BE2C (cell line): ENCODE results near the gene MYO9B.

Experiments
- DNase-seq: peaks from one replicate; pipeline ENCODE4 v3.0.0-alpha.2; 2020
- H3K27me3 ChIP-seq: fragments of 250-450 bp; sonication (Bioruptor Pico); 2 replicates; pipeline ENCODE4 v1.5.1; 2020; ENCODE audit warnings: mild to moderate bottlenecking
- H3K36me3 ChIP-seq: fragments of 250-450 bp; sonication (Bioruptor Pico); 2 replicates; pipeline ENCODE4 v1.5.1; 2020; ENCODE audit warnings: mild to moderate bottlenecking
- H3K4me1 ChIP-seq: fragments of 250-450 bp; sonication (Bioruptor Pico); 2 replicates; pipeline ENCODE4 v1.5.1; 2020
- H3K4me3 ChIP-seq: 2 replicates; pipeline ENCODE4 v1.5.1; 2011; ENCODE audit warnings: low read depth, low read length
- H3K9me3 ChIP-seq: fragments of 250-450 bp; sonication (Bioruptor Pico); 2 replicates; pipeline ENCODE4 v1.5.1; 2020
- CTCF ChIP-seq: IDR thresholded peaks from 2 replicates; pipeline ENCODE4 v1.5.1; 2012; ENCODE audit warnings: mild to moderate bottlenecking, low read depth, low read length

The MYO9B gene

GRCh38 chr19:17192751-17193150 lies 117.2 kb downstream of the MYO9B start:
- peaks cover 7% of the 10 kb centered on the region for H3K36me3 ChIP-seq
- DNase-seq, result no peak
- H3K4me3 ChIP-seq, result no peak overlapping the region
- no peaks in the 10 kb centered on the region for H3K27me3 ChIP-seq
- H3K9me3 ChIP-seq, result no peaks in the 10 kb centered on the region
- no peaks in the 10 kb centered on the region for H3K4me1 ChIP-seq
- no peak for TF ChIP-seq CTCF

GRCh38 chr19:17194608-17195007 lies 119.0 kb downstream of the MYO9B start:
- H3K36me3 ChIP-seq, result peaks cover 8% of the 10 kb centered on the region
- no peaks in the 10 kb centered on the region for H3K9me3 ChIP-seq
- H3K4me1 ChIP-seq, result no peaks in the 10 kb centered on the region
- H3K27me3 ChIP-seq, result no peaks in the 10 kb centered on the region
- H3K4me3 ChIP-seq, result no peak overlapping the region
- TF ChIP-seq CTCF, result no peak
- DNase-seq, result no peak

GRCh38 chr19:17195106-17195505 lies 119.5 kb downstream of the MYO9B start:
- no peak for TF ChIP-seq CTCF
- Histone ChIP-seq H3K9me3 (no peaks in the 10 kb centered on the region), H3K4me1 (no peaks in the 10 kb centered on the region), H3K4me3 (no peak overlapping the region), H3K27me3 (no peaks in the 10 kb centered on the region), H3K36me3 (peaks cover 8% of the 10 kb centered on the region)
- no peak for DNase-seq

GRCh38 chr19:17196610-17197009 lies 121.0 kb downstream of the MYO9B start:
- TF ChIP-seq CTCF, result no peak
- Histone ChIP-seq H3K36me3 (peaks cover 6% of the 10 kb centered on the region), H3K4me3 (no peak overlapping the region), H3K9me3 (no peaks in the 10 kb centered on the region), H3K27me3 (no peaks in the 10 kb centered on the region), H3K4me1 (no peaks in the 10 kb centered on the region)
- no peak for DNase-seq

GRCh38 chr19:17197666-17198065 lies 122.1 kb downstream of the MYO9B start:
- Histone ChIP-seq H3K9me3 (no peaks in the 10 kb centered on the region), H3K36me3 (peaks cover 12% of the 10 kb centered on the region), H3K27me3 (no peaks in the 10 kb centered on the region), H3K4me1 (no peaks in the 10 kb centered on the region), H3K4me3 (no peak overlapping the region)
- no peak for DNase-seq
- TF ChIP-seq CTCF, result no peak

GRCh38 chr19:17200408-17201079 lies 125.0 kb downstream of the MYO9B start:
- no peak overlapping the region for H3K4me3 ChIP-seq

More at GRCh38 chr19:17200408-17201079, 125.0 kb downstream of the MYO9B start:
- no peaks in the 10 kb centered on the region for H3K27me3 ChIP-seq
- H3K9me3 ChIP-seq, result no peaks in the 10 kb centered on the region
- H3K36me3 ChIP-seq, result peaks cover 12% of the 10 kb centered on the region
- no peak for TF ChIP-seq CTCF
- DNase-seq, result peak; percentile 79
- no peaks in the 10 kb centered on the region for H3K4me1 ChIP-seq
